ENCODE data around the gene ALDH18A1. TPM values are rescaled to one million over a fixed set of nuclear protein-coding genes. Genes with fewer than 3 reads are reported as not detected.
"Not testable (repeated sequence)": the region's sequence is repeated elsewhere in the genome, so short reads cannot be mapped to it uniquely, and the experiment has no call there.

The ALDH18A1 gene
- total RNA-seq, 1 donor from 2014 or later, result 11.1 TPM

DNA sequence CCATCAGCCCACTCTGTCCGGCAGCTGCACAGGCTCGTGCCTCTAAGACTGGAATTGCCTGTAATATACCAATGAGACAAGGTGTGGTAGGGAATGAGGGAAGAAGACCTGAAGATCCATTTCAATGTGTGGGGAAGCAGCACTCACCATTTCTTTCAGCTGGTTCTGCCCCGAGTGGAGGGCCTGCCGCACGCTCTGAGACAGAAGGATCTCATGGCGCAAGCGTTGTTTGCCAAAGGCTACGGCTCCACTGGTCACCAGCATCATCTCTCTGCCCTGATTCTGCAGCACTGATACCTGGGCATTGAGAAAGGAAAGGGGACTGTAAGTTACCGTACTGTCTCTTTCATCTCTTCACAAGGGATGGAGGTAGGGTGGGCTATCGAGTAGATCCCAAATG is 19.4 kb downstream of the ALDH18A1 start:
- peaks cover 67% of the 10 kb centered on the region for H3K36me3 ChIP-seq

DNA sequence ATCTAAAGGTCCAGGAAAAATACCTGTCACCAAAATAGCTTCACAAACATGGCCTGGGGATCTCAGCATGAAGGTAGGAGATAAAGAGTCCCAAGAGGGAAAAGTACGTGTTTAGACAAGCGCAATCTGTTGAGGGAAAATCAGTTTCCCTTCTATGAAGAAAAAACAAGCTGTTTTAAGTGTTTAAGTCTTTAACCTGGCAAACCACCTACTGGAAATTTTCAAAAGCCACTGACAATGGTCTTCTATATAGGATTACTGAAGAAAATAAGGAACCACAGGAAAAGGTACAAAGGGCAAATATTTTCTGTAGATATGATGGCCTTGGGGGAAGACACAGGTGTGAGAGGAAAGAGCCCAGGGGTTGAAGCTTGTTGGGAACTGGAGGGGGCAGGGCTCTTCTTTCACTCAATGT is 21.2 kb downstream of the ALDH18A1 start:
- Histone ChIP-seq H3K4me3 (no peak overlapping the region), H3K9me3 (replicated peaks) (no peaks in the 10 kb centered on the region), H3K4me1 (no peaks in the 10 kb centered on the region), H3K36me3 (peaks cover 66% of the 10 kb centered on the region), H3K27me3 (ENCODE audit: low read depth) (no peaks in the 10 kb centered on the region), H3K27ac (replicated peaks) (no peak overlapping the region)
- TF ChIP-seq, protein P1, sequence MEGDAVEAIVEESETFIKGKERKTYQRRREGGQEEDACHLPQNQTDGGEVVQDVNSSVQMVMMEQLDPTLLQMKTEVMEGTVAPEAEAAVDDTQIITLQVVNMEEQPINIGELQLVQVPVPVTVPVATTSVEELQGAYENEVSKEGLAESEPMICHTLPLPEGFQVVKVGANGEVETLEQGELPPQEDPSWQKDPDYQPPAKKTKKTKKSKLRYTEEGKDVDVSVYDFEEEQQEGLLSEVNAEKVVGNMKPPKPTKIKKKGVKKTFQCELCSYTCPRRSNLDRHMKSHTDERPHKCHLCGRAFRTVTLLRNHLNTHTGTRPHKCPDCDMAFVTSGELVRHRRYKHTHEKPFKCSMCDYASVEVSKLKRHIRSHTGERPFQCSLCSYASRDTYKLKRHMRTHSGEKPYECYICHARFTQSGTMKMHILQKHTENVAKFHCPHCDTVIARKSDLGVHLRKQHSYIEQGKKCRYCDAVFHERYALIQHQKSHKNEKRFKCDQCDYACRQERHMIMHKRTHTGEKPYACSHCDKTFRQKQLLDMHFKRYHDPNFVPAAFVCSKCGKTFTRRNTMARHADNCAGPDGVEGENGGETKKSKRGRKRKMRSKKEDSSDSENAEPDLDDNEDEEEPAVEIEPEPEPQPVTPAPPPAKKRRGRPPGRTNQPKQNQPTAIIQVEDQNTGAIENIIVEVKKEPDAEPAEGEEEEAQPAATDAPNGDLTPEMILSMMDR (IDR thresholded peaks at IDR 0.05; ENCODE audit: borderline replicate concordance), result no peak
- intact Hi-C loops (cut with micrococcal nuclease), result no loop called here
- no peak for DNase-seq

More for the DNA sequence above, 19.4 kb downstream of the ALDH18A1 start:
- H3K4me1 ChIP-seq, result no peaks in the 10 kb centered on the region
- intact Hi-C loops (cut with micrococcal nuclease), result no loop called here
- TF ChIP-seq, protein P1 (IDR thresholded peaks at IDR 0.05; ENCODE audit: borderline replicate concordance), result no peak
- H3K9me3 ChIP-seq (replicated peaks), result no peaks in the 10 kb centered on the region
- DNase-seq, result no peak
- no peak overlapping the region for H3K27ac ChIP-seq (replicated peaks)
- no peaks in the 10 kb centered on the region for H3K27me3 ChIP-seq (ENCODE audit: low read depth)
- H3K4me3 ChIP-seq, result no peak overlapping the region

DNA sequence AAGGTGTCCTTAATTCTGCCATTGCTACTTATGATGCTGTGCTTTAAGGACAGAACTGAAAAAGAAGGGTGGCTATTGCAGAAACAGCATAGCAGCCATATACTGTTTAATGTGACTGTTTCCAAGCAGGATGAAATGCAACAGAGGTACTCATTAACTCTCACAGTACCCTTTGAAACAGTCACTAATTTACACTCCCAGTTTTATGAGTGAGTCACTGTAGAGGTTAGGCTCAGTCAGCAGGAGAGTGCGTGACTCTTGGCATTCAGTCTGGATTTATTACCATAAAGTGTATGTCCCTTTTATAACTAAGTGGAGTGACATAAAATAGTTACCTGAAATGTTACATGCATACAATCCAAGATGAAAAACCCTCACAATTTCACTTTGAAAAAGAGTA is 27.7 kb downstream of the ALDH18A1 start:
- peaks cover 75% of the 10 kb centered on the region for H3K36me3 ChIP-seq
- intact Hi-C loops (cut with micrococcal nuclease), result no loop called here
- no peak for DNase-seq

DNA sequence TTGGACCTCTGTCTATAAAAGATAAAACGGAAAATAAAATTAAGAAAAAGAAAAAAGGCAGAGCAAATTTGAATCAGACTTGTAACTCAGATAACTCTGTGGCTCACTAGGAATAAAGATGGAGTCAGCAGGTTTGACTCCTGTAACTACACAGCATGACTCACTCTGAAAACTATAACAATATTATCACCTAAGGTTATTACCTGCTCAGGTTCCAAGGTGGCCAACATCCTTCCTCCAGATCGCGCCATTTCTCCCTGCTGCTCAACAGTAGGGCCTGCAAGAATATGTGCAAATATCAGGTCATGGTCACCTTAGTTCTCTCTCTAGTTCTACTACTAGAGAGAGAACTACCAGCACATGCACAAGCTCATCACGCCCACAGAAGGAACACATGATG is 30.0 kb downstream of the ALDH18A1 start:
- TF ChIP-seq, protein P1 (IDR thresholded peaks at IDR 0.05; ENCODE audit: borderline replicate concordance), result no peak
- H3K9me3 ChIP-seq (replicated peaks), result no peaks in the 10 kb centered on the region
- no peaks in the 10 kb centered on the region for H3K4me1 ChIP-seq

More for the DNA sequence above, 27.7 kb downstream of the ALDH18A1 start:
- Histone ChIP-seq H3K4me3 (no peak overlapping the region), H3K27me3 (ENCODE audit: low read depth) (no peaks in the 10 kb centered on the region), H3K9me3 (replicated peaks) (no peaks in the 10 kb centered on the region), H3K27ac (replicated peaks) (no peak overlapping the region), H3K4me1 (no peaks in the 10 kb centered on the region)
- TF ChIP-seq, protein P1 (IDR thresholded peaks at IDR 0.05; ENCODE audit: borderline replicate concordance), result no peak

DNA sequence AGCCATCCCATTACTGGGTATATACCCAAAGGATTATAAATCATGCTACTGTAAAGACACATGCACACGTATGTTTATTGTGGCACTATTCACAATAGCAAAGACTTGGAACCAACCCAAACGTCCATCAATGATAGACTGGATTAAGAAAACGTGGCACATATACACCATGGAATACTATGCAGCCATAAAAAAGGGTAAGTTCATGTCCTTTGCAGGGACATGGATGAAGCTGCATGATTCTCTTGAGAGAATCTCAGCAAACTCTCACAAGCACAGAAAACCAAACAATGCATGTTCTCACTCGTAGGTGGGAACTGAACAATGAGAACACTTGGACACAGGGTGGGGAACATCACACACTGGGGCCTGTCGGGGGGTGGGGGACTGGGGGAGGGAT is 36.1 kb downstream of the ALDH18A1 start:
- DNase-seq; H3K27me3 ChIP-seq (ENCODE audit: low read depth); intact Hi-C loops (cut with micrococcal nuclease); H3K27ac ChIP-seq (replicated peaks); H3K9me3 ChIP-seq (replicated peaks); H3K4me1 ChIP-seq; H3K4me3 ChIP-seq: not testable (repeated sequence)
- H3K36me3 ChIP-seq, result peaks cover 66% of the 10 kb centered on the region

More for the DNA sequence above, 30.0 kb downstream of the ALDH18A1 start:
- intact Hi-C loops (cut with micrococcal nuclease), result no loop called here
- DNase-seq, result no peak
- no peak overlapping the region for H3K27ac ChIP-seq (replicated peaks)
- no peaks in the 10 kb centered on the region for H3K27me3 ChIP-seq (ENCODE audit: low read depth)
- H3K36me3 ChIP-seq, result peaks cover 58% of the 10 kb centered on the region
- no peak overlapping the region for H3K4me3 ChIP-seq

DNA sequence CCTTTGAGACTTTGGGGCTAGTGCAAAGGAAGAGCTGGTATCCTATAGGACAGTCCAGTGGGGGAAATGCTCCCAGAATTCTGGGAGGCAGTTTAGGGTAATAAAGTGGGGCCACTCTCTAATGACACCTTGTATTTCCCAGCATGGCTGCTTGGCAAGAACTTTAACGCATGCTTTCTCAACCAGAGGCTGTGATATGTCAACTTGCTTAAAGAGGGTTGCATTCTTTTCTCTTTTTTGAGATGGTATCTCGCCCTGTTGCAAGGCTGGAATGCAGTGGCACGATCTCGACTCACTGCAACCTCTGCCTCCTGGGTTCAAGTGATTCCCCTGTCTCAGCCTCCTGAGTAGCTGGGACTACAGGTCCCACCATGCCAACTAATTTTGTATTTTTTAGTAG is 38.4 kb downstream of the ALDH18A1 start:
- no peak for DNase-seq
- H3K4me3 ChIP-seq, result no peak overlapping the region
- intact Hi-C loops (cut with micrococcal nuclease), result no loop called here
- TF ChIP-seq, protein P1 (IDR thresholded peaks at IDR 0.05; ENCODE audit: borderline replicate concordance), result no peak
- no peak overlapping the region for H3K27ac ChIP-seq (replicated peaks)
- H3K4me1 ChIP-seq, result no peaks in the 10 kb centered on the region
- H3K9me3 ChIP-seq (replicated peaks), result no peaks in the 10 kb centered on the region
- no peaks in the 10 kb centered on the region for H3K27me3 ChIP-seq (ENCODE audit: low read depth)
- H3K36me3 ChIP-seq, result peaks cover 79% of the 10 kb centered on the region

All from left ventricle myocardium inferior (tissue), 1 donor.